SH-SY5Y (cell line): ENCODE data around the gene CUEDC2.

ENCODE experiments used
- GATA2 ChIP-seq: IDR thresholded peaks from 2 replicates; pipeline ENCODE4 v1.6.1; 2011; ENCODE audit warnings: mild to moderate bottlenecking, low read depth, low read length
- GATA3 ChIP-seq: IDR thresholded peaks from 2 replicates; pipeline ENCODE4 v1.6.1; 2011; ENCODE audit warnings: low read depth, mild to moderate bottlenecking, low read length, moderate library complexity

DNA sequence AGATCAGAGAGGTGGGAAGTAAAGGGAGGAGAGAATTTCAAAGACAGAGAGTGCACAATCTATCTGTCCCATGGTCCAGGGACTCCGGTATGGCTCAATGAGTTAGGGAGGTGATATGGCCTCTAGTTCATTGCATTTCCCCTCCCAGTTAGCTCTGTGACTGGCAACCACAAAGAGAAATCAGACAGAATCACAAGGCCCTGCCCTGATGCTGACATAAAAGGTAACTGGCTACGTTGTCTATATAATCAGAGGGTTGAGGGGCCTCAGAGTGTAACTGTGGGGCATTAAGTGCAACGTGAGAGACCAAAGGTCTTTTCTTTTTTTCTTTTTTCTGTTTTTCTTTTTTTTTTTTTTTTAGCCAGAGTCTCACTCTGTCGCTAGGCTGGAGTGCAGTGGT lies 26.3 kb upstream of the CUEDC2 start:
- TF ChIP-seq GATA2, result no peak
- no peak for TF ChIP-seq GATA3
